Raji (cell line): ENCODE data around the gene LRRC32.

Experiments used
- POLR2A ChIP-seq: IDR thresholded peaks from 2 replicates; pipeline ENCODE4 v1.6.1; 2011; ENCODE audit warnings: low read depth, low read length, control low read depth; ENCODE audit not compliant: insufficient read depth

Gene LRRC32, protein sequence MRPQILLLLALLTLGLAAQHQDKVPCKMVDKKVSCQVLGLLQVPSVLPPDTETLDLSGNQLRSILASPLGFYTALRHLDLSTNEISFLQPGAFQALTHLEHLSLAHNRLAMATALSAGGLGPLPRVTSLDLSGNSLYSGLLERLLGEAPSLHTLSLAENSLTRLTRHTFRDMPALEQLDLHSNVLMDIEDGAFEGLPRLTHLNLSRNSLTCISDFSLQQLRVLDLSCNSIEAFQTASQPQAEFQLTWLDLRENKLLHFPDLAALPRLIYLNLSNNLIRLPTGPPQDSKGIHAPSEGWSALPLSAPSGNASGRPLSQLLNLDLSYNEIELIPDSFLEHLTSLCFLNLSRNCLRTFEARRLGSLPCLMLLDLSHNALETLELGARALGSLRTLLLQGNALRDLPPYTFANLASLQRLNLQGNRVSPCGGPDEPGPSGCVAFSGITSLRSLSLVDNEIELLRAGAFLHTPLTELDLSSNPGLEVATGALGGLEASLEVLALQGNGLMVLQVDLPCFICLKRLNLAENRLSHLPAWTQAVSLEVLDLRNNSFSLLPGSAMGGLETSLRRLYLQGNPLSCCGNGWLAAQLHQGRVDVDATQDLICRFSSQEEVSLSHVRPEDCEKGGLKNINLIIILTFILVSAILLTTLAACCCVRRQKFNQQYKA

GRCh38 chr11:76670485-76671236, at the start of gene LRRC32:
TSS of gene LRRC32 (minus strand) at chr11:76670747. CDS start at chr11:76665954, 4,793 bp downstream.
- no peak for TF ChIP-seq POLR2A

- TF ChIP-seq POLR2A = no peak
Observed at GRCh38 chr11:76719686-76720085, 49.1 kb upstream of the LRRC32 start.

DNA sequence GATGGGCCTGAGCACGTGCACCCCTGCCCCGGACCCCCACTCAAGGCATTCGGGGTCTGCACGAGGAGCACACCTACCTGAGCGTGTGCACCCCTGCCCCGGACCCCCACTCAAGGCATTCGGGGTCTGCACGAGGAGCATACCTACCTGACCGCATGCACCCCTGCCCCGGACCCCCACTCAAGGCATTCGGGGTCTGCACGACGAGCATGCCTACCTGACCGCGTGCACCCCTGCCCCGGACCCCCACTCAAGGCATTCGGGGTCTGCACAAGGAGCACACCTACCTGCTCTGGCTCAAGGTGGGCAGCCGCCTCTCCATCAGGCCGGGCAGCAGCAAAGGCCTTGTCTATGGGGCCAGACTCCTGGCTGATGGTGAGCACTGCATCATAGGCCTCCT, 48.7 kb upstream of the LRRC32 start:
- TF ChIP-seq POLR2A = no peak

DNA sequence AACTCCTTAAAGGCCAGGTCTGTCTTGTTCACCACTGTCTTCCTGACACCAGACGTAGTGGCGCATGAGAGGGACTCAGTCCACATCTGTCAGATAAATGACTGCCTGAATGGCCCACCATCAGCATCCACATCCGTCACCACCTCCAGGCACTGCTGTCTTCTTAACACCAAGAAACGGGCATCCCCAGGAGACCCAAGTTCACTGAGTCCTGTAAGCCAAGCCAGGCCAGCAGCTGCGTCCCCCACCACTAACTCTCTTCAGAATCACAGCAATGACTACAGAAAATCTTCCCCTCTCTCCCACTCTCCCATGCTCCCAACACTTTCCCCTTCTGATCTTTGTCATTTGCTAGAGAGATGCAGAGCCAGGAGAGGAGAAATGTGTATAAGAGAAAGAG, 47.3 kb upstream of the LRRC32 start:
- no peak for TF ChIP-seq POLR2A

- no peak for TF ChIP-seq POLR2A
Observed at GRCh38 chr11:76717369-76717768, 46.8 kb upstream of the LRRC32 start.

DNA sequence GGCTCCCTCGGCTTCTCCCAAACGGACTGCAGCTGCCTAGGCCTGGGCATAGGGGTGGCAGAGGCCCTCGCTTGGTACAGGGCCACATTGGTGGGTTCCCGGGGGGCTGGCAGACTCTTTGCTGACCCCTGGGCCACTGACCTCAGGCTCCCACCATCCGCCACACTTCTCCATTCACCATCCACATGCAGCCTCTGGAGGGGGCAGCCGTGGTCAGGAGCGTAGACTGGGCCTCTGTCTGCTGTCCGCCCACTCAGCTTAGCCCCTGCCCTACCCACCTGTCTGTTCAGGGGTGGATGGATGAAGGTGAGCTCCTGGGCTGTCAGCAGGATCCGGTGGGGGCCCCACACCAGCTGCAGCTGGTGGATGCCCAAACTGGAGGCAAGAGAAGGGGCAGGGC, 45.7 kb upstream of the LRRC32 start:
- no peak for TF ChIP-seq POLR2A

- no peak for TF ChIP-seq POLR2A
Observed at GRCh38 chr11:76714493-76714892, 43.9 kb upstream of the LRRC32 start.

- no peak for TF ChIP-seq POLR2A
Observed at GRCh38 chr11:76713499-76713898, 43.0 kb upstream of the LRRC32 start.

DNA sequence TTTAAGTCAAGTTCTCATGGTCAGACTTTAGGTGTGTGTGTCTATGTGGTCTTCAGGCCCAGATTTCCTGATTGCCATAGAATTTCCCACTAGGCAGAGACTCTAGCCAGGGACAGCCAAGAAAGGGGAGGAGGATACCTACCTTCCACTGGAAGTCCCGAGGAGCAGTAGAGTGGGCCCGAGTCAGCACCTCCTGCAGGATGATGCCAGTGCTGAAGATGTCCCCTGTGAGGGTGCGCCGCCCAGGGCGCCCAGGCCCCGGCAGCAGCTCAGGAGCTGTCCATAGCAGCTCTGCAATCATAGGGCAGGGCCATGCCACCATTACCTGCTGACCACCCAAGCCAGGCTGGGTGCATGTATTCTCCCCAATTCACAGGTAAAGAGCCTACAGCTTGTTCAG, 41.6 kb upstream of the LRRC32 start:
- no peak for TF ChIP-seq POLR2A

- TF ChIP-seq POLR2A = no peak
Observed at GRCh38 chr11:76709756-76710155, 39.2 kb upstream of the LRRC32 start.

- TF ChIP-seq POLR2A = no peak
Observed at GRCh38 chr11:76708972-76709660, 38.6 kb upstream of the LRRC32 start.

GRCh38 chr11:76707293-76707825, 36.8 kb upstream of the LRRC32 start:
- TF ChIP-seq POLR2A = no peak

DNA sequence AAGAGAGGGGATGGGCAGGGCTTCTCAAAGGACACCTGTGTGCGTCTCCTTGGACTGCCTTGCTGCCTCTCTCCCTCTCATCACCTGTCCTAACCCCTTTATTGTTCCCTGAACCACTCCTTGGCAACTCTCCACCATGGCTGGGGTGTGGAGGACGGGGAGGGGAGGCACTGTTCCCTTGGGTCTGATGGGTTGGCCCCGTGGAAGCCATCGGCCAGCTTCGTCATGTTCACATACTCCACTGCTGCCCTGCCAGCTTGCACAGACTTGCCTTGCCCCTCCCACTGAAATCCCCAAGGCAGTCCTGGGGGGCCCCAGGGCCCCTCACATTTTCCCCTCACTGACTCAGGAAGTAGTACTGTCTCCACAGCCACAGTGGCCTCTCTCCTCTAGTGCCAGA, 36.1 kb upstream of the LRRC32 start:
- no peak for TF ChIP-seq POLR2A

- no peak for TF ChIP-seq POLR2A
Observed at GRCh38 chr11:76705826-76706225, 35.3 kb upstream of the LRRC32 start.
